NCI-H1436 (cell line): ENCODE measurements around the gene FYB1.
"Not testable (repeated sequence)": the region's sequence is repeated elsewhere in the genome, so short reads cannot be mapped to it uniquely, and the experiment has no call there.

ENCODE experiments used
- DNase-seq: peaks from one replicate; lab custom pipeline; 2025; lab: John Stamatoyannopoulos, UW

FYB1 gene

DNA sequence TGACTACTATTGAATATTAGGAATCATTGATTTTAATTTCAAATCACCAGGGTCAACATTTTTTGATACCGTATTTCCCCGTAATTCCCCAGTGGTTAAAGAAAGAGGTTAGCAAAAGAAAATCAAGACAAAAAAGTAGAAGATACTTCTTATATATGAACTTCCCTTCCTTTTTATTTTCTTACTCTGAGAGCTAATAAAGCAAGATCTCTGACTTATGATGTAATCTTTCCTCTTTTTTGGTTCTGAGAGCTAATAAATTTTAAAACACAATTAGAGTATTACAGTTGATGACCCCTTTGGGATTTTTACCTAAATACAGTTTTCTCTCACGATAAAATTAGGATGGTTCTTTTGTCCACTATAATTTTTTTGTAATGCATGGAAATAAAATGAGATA, 9.2 kb upstream of the FYB1 start:
- DNase-seq = no peak

DNA sequence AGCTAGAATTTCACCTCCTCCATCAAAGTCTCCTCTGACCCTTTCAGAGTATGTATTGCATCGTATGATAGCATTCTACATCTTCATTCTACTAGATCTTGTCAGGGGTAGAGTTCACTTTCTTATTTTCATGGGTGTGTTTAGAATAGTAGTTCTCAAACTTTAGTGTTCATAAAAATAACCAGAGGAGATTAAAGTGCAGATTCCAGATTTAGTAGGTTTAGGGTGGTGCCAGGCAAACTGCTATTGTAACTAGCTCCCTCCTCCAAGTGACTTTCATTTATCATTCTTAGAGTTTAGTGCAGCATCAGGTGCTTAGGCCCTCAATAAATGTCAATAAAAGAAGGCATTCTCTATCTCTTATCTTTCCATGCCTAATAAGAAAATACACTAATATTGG, 7.2 kb upstream of the FYB1 start:
- no peak for DNase-seq

DNA sequence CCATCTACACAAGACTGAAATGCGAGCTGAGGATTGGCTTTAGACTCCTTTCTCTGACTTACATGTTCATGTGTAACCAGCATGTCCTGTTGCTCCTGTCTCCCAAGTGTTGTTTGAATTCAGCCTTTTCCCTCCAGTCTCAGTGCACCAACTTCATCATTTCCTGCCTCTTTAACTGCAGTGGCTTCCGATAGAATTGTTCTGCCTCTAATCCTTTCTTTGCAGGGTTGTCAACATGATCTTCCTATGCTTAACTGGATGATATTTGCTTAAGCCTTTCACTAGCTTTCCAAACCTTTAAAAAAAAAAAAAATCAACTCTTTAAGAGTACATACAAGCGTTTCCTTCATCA, 6.7 kb upstream of the FYB1 start:
- DNase-seq = no peak

DNA sequence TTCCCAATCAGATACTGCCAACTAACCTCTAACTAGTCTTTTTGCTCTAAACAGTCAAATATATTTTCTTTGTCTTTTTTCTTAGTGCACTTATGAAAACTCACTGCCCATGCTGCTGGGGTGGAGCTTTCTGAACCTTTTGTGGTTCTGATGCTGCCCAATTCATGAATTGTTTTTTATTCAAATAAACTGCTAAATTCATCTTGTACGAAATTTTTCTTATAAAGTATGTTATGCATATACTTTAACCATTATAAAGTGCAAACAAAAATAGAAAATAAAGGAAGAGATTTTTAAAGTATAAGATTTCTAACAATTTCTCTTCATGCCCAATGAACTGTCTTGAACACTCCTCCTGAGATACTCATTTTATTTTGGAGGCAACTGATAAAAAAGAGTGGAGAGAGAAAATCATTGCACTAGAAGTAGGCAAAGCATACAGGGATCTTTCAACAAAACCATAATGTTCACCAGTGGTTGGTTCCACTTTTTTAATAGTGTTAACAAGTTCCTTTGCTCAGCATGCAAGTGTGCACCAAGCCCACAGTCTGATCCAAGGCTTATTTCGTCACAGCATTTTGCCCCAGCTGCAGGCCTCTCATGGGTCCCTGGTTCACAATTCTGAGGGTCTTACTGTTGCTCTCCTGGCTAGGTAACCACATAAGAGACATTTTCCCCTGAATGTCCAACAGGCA, 6.2 kb upstream of the FYB1 start:
- no peak for DNase-seq

DNA sequence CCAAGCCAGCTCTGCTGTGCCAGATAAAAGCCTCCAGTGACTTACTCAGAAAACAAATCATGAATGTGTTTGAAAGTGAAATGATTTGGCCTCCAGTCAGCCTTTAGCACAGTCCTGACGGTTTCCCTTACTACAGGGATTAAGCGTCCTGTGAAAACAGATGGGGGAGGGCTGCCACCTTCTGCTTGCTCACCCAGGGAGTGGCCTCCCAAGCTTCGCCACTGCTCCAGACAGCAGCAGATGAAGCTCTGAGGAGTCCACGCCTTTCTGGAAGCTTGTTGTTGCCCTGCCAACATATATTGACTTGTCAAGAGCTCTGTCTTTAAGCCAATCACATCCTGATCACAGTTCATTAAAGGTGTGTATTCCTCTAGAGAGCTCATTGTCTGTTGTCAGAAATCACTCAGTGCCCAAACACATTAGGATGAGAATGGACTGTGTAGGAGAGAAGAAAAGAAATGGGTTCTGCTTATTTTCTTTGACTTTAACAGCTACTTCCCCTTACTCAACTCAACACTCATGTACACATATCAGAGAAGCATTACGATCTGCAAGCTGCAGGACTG, 4.9 kb upstream of the FYB1 start:
- no peak for DNase-seq

DNA sequence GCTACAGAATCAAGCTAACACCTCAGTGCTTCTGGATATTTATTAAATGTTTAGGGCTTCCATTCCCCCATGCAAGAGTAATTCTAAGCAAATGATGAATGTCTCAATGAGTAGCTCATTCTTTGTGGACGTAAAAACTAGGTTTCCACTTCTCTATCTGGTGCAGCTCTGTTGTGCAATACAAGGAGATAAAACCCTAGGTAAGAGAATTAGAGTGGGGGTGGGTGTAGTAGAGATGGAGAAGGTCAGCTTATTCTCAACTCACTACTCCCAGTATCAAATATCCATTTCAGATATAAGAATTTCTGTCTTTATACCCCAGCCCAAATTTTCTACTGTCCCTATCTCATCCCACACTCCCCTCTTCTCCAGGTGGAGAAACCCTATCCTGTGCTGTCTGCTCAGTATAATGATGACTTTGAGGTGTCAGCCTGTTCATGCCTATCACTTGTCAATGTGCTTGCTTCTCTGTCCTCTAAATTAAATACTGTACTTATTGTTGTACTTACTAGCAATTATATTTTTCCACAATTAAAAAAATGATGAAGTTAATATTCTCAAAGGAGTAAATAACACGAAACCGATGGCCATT, 4.3 kb upstream of the FYB1 start:
- no peak for DNase-seq

DNA sequence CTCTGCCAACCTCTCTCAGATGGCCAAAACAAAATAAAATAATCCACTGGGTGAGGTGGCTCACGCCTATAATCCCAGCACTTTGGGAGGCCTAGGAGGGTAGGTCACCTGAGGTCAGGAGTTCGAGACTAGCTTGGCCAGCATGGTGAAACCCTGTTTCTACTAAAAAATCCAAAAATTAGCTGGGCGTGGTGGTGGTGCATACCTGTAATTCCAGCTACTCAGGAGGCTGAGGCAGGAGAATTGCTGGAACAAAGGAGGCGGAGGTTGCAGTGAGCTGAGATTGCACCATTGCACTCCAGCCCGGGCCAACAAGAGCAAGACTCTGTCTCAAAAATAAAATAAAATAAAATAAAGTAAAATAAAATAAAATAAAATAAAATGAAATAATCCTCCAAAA, 2.3 kb upstream of the FYB1 start:
- DNase-seq = not testable (repeated sequence)

DNA sequence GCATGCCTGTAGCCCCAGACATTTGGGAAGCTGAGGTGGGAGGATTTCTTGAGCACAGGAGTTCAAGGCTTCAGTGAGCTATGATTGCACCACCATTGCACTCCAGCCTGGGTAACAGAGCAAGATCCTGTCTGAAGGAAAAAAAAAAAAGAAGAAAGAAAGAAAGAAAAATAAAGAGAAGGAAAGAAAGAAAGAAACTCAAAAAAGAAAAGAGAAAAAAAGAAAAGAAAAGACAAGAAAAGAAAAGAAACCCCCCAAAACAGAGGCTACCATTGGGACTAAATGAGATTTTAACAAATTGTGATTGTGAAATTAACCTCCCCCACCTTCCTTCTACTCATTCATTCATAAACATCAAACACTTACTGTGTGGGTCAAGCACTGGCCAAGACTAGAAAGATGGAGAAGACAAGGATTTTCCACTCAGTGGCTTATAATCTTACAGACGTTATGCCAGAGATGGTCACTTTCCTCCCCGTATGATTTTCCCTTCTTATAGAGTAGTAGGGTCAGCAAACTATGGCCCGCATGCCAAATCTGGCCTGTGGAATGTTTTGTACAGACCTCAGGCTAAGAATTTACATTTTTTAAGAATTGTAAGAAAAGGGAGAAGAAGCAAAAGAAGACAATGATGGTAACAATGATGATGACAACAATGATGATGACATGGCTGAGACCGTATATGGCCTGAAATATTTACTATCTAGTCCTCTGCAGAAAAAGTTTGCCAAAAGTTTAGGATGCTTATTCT, 1.1 kb upstream of the FYB1 start:
- DNase-seq = no peak

DNA sequence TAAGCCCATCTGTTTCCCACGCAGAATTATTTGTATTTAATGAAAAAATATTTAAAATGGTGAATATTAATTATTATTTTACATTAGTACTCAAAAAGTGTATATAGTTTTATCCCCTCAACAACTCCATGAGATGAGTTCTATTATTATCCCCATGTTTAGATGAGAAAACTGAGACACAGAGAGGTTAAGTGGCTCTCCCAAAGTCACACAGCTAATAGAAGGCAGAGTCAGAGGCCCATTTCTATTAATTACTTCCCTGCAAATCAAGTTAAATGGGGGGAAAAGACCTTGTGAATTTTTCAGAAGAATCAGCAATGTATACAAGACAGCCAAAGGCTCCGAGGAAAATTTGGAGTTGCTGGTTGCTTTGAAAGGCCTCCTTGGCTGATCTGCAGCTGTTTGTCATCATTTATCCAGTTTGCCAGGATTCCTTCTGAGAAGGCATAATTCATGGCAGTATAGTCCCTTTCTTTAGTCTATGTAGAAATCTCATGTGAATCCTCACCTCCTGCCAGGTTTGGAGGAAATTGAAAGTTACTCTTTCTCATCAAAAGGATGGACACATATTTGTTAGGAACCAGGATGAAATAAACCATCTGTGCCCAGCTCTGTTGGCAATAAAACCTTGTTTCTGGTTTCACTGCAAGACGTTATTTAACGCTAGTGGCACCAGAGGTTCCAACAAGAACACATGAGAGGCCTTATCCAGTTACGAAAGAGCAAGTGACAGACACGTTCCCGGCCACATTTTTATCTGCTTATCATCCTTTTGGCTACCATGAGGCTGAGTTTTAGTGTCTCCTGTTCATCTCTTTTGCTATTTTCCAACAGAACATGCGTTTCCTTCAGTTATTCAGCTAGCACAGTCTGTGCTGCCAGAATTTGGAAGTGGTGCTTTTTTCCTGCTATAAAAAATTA, 621 bp downstream of the FYB1 start:
- DNase-seq = no peak

DNA sequence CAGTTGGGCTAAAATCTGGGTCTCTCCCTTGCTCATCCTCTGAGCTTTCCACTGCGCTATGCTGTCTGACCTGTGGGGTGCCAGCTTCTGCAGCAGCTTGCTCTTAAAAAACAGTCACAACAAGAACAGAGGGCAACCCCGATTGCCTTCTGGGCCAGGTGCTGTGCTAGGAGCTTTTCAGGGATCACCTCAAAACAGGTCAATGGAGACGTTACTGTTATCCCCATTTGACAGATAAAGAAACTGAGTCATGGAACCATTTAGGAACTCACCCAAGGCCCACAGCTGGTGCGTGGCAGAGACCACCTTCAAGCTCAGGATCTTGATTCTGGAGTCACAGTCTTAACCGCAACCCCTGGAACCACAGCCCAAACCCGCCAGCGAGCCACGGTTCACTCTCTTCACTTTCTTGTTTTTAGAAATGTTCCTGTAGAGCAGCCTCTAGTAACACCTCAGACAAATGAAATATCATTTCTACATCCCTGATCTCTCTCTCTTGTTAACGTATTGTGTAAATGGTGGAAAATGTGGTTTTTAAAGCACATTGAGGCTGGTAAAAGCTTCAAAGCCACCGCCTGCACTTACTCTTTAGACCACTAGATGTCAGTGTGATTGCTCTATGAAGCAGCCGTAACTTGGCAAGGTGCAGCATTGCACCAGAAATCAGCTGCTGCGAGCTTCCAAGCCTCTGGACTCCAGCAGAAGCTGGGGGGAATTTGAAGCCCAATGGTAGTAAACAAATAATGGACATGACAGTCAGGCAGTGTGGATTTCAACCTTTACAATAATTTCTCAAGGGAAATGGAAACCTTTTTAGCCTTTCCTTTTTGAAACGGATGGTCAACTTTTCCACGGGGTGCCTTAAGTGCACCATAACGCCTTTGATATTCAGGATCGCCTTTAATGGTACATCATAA, 1.7 kb downstream of the FYB1 start:
- DNase-seq = peak; percentile 1

DNA sequence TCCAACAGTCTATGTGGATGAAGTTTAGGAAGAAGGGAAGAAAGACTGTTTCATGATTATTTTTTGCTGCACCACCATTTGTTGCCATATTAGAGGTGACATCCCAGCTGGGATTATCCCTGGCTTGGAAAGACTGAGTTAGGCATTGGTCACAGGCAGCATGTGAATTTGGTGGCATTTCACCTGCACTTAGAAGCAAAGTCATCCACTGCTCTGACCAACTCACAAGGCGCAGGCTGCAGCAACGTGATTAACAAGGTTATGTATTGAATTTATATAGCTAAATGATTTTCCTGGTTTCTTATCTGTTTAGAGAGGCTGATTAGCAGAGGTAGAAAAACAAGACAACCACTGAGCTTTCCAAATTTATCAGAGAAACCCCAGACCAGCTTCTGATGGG, 2.7 kb downstream of the FYB1 start:
- DNase-seq = no peak

DNA sequence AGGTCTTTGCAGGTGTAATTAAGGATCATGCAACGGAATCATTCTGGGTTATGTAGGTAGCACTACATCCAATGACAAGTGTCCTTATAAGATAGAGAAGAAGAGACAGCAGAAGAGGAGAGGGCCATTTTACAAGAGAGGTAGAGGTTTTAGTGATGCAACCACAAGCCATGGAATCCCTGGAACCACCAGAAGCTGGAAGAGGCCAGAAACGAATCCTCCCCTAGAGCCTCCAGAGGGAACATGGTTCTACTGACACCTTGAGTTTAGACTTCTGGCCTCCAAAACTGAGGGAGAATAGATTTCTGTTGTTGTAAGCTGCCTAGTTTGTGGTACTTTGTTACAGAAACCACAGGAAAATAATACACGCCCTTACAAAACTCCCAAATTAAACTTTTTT, 3.5 kb downstream of the FYB1 start:
- no peak for DNase-seq

DNA sequence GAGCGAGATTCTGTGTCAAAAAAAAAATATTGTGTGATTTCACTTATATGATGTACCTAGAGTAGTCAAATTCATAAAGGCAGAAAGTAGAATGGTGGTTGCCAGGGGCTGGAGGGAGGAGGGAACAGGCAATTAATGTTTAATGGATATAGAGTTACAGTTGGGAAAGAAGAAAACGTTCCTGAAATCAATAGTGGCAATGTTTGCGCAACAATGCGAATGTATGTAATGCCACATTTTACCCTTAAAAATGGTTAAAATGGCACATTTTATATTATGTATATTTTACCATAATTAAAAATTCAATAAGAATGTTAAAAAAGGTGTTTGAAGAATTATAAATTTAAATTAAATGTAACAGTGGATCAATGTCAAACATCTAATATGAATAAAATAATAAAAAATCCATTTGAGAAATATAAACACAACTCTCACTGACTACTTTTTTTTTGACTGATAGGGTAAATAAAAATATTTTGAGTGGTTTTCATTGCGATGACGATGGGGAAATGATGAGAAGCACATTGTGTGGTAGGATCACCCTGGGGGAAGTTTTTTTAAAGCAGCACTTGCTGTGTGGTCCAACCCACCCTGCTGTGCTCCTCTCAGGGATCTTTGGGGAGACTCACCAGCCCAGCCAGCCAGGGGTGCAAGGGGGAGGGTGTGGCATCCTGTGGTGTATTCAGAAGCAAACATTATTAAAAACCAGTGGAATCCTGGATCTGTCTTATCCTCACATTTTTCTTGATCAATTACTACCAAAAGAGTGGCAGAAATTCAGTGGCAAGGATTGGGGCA, 4.3 kb downstream of the FYB1 start:
- DNase-seq = no peak

DNA sequence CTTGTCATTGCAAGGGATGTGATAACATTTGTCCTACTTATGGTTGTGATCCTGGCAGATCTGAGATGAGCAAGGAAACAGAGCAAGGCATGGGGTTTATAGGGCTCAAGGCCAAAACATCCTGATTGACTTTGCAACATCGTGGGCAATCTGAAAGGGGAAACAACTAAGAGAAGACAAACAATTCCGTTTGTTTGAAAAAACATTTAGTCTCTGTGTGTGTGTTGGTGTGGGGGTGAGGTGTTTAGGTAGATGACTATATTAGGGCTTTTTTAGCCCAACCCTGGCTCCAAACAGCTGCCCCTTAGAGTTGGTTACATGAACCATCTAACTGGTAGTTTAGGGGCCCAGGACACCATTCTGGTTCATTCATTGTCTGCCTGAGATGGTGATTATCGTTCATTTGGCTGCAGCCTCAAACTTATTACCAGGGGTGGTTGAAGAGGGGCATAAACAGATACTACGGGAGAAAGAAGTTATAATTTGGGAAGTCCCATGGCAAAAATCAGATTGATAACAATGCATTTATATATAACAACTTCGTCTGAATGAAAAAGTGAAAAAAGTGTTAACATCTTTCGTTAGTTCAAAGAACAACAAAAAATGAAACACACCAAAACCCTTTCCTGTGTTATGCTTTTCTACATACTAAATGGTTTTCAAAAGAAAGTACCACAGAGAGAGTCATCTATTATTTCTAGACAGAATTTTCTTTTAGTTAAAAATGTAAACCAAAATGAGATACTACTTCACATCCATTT, 5.7 kb downstream of the FYB1 start:
- no peak for DNase-seq

DNA sequence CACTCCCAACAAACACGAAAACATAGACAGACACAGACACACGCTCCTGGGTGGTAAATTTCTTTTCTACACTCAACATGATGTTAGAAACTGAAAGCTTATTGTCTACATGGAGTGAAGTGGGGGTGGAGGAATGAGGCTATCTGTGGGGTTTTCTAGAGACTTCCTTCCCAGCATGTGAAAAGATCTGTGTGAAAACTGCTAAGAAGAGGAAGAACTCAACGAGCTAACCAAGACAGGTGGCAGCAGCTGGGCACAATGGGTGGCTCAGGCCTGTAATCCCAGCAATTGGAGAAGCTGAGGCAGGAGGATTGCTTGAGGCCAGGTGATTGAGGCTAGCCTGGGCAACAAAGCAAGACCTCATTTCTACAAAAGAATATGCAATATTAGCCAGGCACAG, 7.6 kb downstream of the FYB1 start:
- DNase-seq = no peak

DNA sequence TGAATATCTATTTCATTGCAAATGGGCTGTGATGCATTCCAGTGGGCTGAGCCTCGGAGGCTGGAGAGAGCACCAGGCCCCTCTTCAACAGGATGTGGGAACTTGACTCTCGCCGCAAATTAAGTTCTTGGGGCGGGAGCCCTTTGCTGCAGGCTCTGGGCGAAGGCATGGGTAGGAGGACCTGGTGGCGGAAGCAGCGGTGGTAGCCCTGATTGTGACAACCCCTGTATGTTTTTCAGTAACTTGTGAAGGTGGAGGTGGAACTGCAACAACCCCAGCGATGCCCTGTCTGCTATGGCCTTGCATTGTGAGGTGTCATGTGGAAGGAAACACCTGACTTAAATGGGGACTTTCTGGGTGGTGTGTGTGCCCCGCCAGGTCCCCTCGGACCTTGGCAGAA, 9.4 kb downstream of the FYB1 start:
- no peak for DNase-seq

DNA sequence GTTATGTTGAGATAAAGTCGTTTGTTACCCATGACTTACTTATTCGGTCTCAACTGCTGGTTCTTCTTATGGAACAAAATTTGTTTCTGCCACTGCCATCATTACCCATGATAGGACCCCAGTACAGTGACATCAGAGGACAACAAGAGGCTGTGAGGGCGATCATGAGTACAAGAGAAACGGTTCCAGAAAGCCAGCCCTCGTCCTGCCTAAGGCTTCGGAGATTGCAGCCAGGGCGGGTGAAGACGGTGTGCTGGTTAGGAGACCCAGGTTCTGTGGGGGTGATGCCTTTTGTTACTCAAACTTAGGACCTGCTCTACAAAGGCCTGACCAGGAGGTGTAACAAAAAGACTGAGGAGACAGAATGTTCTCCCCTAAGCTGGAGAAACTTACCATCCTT, 10.9 kb downstream of the FYB1 start:
- no peak for DNase-seq

DNA sequence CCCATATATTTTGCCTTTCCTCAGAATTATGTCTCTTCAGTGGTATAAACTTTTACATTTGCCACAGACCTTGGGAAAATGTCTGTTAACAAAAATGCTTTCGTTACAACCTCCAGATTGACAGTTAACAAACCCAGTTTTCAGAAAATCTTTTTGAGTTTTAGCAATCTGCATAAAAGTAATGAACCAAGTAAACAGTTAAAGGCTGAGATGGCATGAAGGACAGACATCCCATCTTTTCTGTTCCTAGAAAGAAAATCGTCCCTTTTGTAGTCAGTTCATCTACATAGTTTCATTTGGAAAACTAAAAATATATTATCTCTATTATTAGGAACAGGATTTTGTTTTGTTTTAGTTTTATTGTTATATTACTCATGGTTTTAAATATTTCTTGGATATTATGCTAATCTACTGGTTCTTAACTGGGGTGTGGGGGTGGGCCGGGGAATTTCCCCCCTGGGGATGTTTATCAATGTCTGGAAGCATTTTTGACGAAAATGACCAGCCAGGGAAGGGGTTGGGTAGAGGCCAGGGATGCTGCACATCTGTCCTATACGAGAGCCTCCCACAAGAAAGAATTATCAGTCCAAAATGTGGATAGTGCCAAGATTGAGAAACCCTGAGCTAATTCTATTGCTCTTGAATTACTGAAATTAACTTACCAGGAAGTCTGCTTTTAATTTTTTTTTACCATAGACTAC, 11.9 kb downstream of the FYB1 start:
- no peak for DNase-seq
